Glomerular endothelial cell (primary cell): Measurements from ENCODE around the gene KCNG2. TPM values are rescaled to one million over a fixed set of nuclear protein-coding genes. Genes with fewer than 3 reads are reported as not detected.
"Not testable (repeated sequence)": the region's sequence is repeated elsewhere in the genome, so short reads cannot be mapped to it uniquely, and the experiment has no call there.

Experiments
- DNase-seq: peaks from one replicate; pipeline ENCODE4 v3.0.0-alpha.2; 2011; ENCODE audit warnings: low read depth, low spot score; ENCODE audit errors: extremely low read depth
- total RNA-seq: library from RNA; depleted of rRNA; stranded (reverse); fragments of >200 nt; gene quantifications from 2 replicates; pipeline ENCODE4 v1.2.3, GENCODE V29; 2015

KCNG2 gene
- not detected in 2 replicates for total RNA-seq

- no peak for DNase-seq
Observed at GRCh38 chr18:79797518-79798345, at the start of gene KCNG2. Gene KCNG2 (plus strand): TSS chr18:79797938. CDS start chr18:79863668, 65,730 bp downstream.

- no peak for DNase-seq
Observed at GRCh38 chr18:79748321-79749180, 49.2 kb upstream of the KCNG2 start.

GRCh38 chr18:79749251-79750191 is 48.2 kb upstream of the KCNG2 start:
- DNase-seq: no peak

- no peak for DNase-seq
Observed at GRCh38 chr18:79750980-79751571, 46.7 kb upstream of the KCNG2 start.

GRCh38 chr18:79751918-79752578 is 45.7 kb upstream of the KCNG2 start:
- DNase-seq: not testable (repeated sequence)

GRCh38 chr18:79752946-79753345 is 44.8 kb upstream of the KCNG2 start:
- not testable (repeated sequence) for DNase-seq

GRCh38 chr18:79753391-79753851 is 44.3 kb upstream of the KCNG2 start:
- no peak for DNase-seq

GRCh38 chr18:79754022-79754761 is 43.5 kb upstream of the KCNG2 start:
- DNase-seq: no peak

GRCh38 chr18:79754831-79755351 is 42.8 kb upstream of the KCNG2 start:
- no peak for DNase-seq

- DNase-seq: no peak
Observed at GRCh38 chr18:79755496-79756142, 42.1 kb upstream of the KCNG2 start.

- DNase-seq: no peak
Observed at GRCh38 chr18:79756143-79756500, 41.6 kb upstream of the KCNG2 start.

GRCh38 chr18:79756826-79757225 is 40.9 kb upstream of the KCNG2 start:
- no peak for DNase-seq

GRCh38 chr18:79760348-79760747 is 37.4 kb upstream of the KCNG2 start:
- DNase-seq: no peak

- DNase-seq: no peak
Observed at GRCh38 chr18:79760881-79761280, 36.9 kb upstream of the KCNG2 start.

- DNase-seq: no peak
Observed at GRCh38 chr18:79763407-79763806, 34.3 kb upstream of the KCNG2 start.

- no peak for DNase-seq
Observed at GRCh38 chr18:79764131-79764530, 33.6 kb upstream of the KCNG2 start.

GRCh38 chr18:79765491-79766245 is 32.1 kb upstream of the KCNG2 start:
- no peak for DNase-seq
